PC-3 (cell line): ENCODE results near the gene PVALB.

ENCODE experiments used
- CTCF ChIP-seq: fragments of 300-600 bp; sonication (generic); conservative IDR thresholded peaks from 2 replicates; pipeline ENCODE4 v1.5.1; 2017; ENCODE audit warnings: antibody characterized with exemption, low read depth, mild to moderate bottlenecking, low read length
- EZH2 ChIP-seq: fragments of 300-600 bp; sonication (generic); IDR thresholded peaks from one replicate; pipeline ENCODE4 v1.6.1; 2017; ENCODE audit warnings: antibody characterized with exemption, mild to moderate bottlenecking, low read length; ENCODE audit not compliant: unreplicated experiment
- EZH2phosphoT487 ChIP-seq: fragments of 300-600 bp; sonication (generic); IDR thresholded peaks from 2 replicates; pipeline ENCODE4 v1.6.1; 2018; ENCODE audit warnings: mild to moderate bottlenecking, antibody characterized with exemption, low read length, borderline replicate concordance

- TF ChIP-seq CTCF (no peak), EZH2phosphoT487 (no peak), EZH2 (no peak)
These were observed 7.5 kb downstream of the PVALB start for GRCh38 chr22:36809351-36809750.
